GM18909 (cell line): ENCODE measurements around the gene CACNA1E.

ENCODE experiments used
- ATAC-seq: cut with Tn5 transposase; IDR thresholded peaks from one replicate; pipeline ENCODE4 v1.9.1; 2021; ENCODE audit warnings: mild to moderate bottlenecking; ENCODE audit not compliant: unreplicated experiment, poor library complexity

The CACNA1E gene

DNA sequence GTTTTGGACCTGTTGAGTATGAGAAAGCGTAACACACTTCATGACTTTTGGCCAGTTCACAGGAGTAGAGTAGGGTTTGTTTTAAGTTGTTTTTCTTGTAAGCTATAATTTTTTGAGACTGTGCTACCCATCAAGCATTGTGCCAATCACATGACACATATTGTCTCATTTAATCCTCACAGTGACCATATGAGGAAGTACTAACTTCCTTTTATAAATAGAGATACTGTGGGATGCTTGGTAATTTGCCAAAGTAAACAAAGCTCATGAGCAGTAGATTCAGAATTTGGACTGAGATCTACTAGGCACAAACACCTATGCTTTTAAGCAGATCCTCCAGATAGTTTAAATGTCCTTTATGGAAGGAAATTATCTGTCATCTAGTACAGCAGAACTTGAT lies 178.3 kb downstream of the CACNA1E start:
- ATAC-seq: no peak

DNA sequence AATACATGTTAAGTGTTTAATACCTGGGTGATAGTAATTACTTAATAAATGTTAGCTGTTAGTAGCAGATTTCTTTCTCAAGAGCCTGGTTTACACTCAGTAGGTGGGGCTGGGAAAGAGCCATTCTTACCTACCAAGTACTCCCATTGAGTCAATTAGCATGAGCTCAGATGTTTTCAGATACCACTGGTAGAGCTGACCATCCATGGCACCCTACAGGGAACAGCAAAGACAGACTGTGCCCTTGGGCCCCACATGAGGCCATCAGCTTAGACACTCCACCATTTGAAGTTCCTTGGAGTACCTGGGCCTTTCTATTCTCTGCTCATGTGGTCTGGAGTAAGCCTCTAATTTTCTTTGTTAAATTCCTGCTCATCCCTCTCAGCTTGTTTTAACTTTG lies 179.3 kb downstream of the CACNA1E start:
- ATAC-seq: no peak

DNA sequence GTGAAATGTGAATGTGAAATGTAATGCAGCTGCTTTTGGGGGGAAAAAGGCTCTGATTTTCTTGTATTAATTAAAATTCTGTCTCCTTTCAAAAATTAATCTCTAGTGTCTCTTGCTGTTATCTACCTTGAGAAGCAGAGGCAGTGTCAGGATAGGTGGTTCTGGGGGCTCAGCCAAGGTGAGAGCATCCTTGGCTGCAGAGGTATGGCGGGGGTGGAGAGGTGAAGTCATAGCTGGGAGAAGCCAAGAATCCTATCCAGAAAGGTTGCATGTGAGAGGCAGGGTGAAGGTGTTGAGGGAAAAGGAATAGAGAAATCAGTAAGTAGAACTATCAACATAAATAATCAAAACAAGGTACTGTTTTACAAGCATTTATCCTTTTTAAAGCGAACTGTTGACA lies 181.2 kb downstream of the CACNA1E start:
- ATAC-seq: no peak

DNA sequence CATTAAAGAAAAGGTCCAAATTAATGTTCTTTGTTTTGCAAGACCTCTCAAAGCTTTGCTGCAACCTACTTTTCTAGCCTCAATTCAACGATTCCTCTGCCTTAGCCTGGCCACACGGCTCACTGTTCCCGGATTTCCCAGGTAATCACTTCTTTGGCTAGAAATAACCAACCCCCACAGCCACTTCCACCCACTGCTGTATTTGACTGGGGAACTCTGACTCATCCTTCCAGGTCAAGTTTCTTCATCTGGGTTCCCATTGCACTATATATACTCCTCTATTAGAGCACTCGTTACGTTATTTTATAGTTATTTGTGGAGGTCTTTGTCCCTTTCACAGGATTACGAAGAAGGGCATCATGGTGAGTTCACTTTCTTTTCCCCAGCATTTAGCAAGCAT lies 185.9 kb downstream of the CACNA1E start:
- ATAC-seq: no peak

DNA sequence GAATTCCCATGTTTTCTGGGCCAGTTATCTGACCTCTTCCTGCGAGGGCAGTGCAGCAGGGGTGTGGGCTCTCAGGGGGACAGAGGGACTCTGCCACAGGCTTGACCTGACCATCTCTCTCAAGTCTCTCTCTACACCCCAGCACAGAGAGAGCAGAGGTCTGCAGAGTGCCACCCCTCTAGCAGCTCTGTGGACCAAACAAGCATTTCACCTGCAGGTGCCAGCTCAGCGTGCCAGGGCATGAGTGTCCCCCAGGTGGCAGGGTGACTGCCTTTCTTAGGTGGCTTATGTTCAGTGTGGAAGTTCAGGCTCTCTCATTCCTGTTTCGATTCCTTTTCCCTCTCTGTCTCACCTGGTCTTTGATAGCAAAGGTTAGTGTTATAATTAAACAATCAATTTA lies 191.3 kb downstream of the CACNA1E start:
- no peak for ATAC-seq

DNA sequence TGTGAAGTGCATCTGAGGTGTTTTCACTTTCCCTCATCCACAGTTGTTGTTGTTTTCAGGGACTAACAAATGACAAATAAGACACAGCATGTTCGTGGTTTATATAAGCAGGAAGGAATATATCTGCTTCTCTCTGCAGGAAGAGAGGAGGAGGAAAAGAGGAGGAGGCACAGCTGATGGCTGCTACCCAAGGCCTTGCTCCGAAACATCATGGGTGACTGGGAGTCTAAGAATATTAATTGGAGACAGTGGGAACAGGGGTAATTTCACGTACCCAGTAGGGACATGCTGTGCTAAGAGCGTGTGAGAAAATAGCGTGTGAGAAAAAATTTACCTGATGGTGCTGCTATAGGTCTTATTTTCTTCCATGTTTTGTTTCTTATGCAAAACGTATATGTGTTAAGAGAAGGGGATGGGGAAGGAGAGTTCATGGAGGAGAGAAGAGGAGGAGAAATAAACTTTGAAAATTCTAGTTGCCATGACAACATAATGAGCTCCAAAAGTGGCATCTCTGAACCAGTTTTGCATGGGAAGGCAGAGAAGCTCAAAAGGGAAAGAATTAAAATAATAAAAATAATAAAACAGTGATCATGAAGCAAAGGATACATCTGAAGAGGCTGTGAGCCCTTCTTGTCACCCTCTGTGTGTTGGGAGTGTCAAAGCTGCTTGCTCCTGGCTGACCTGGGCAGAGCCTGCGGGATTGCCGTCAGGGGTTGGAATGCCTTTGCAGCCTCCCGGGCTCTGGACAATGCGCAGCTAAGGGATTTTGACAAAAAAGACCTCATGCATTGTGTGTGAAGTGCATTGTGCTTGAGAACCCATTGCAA lies 192.0 kb downstream of the CACNA1E start:
- no peak for ATAC-seq

DNA sequence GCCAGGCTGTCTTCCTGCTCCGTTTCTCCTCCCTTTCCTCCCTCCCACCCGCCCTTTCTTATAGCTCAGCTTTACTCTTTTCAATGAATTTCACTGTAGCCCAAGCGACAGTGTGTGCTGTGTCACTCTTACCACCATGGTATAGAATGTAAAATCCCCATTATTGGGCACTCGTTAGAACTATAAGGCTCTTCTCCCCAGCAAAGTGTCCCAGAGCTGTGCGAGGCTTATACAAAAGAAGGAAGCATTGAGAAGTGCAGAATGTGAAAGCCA lies 192.5 kb downstream of the CACNA1E start:
- no peak for ATAC-seq

DNA sequence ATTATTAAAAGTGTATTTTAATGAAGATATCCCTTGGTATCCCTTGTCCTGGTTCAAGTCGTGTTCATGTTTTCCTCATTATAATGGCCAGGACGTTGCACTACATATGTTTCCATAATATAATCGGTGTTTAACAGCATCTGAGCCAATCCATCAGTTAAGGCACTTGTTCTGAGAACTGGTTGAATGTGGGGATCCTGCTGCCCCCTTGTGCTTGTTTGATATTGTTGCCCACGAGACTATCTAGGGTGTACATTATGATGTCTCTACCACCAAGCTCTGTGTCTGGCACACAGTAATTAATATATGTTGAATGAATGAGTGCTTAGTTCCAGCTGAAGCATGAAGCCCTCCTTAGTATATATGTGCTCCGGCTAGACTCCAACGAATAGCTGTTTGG lies 193.0 kb downstream of the CACNA1E start:
- peak; percentile 59 for ATAC-seq

DNA sequence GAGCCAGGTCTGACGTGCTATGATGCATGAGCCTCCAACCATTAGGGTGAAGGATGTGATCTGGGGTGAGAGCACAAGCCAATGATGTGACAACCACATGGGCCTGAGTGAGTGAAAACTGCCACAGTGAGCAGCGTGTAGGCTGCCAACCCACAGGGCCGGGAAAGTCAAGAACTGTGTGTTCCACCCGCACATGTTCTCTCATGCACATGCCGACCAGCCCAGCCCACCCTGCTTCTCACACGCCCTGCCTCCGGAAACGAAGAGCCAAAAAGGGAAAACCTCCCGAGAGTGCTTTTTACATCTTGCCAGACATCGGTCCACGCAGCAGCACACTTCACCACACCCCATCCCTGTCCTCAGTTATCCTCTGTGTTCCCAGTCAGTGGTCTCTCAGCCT lies 197.0 kb downstream of the CACNA1E start:
- no peak for ATAC-seq

DNA sequence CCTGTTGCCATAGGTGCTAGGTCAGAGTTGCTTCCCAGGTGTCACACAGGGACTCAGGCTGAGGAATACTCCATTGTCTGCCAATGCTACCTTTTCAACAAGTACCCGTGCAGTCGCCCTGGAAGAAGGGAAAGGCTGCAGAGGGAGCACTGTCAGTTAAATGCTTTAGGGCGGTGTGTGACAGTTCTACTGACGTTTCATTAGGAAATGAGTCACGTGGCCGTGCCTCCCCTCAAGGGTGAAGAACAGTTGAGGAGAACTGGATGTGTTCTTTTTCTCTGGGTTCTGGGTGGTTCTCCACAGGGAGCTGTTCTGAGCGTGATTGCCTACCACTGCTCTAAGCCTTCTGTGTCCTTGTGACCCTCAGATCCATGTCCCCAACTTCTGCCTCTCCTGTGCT lies 197.6 kb downstream of the CACNA1E start:
- ATAC-seq: no peak

DNA sequence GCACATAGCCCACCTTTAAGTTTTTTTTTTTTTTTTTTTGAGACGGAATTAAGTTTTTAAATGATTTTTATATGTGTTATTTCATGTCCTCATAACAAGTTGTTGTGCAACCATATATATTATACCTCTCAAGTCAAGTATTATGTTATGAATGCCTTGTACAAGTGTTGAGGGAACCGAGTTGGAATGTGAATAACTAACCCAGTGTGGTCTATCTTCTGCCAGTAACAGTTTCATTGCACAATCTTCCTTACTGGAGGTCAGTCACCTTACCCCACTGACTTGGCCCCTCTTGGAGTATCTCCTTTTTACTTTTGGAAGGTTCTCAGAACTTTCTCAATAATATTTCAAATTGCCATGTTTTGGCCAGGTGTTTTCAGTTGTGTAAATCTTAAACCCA lies 201.9 kb downstream of the CACNA1E start:
- ATAC-seq: no peak

DNA sequence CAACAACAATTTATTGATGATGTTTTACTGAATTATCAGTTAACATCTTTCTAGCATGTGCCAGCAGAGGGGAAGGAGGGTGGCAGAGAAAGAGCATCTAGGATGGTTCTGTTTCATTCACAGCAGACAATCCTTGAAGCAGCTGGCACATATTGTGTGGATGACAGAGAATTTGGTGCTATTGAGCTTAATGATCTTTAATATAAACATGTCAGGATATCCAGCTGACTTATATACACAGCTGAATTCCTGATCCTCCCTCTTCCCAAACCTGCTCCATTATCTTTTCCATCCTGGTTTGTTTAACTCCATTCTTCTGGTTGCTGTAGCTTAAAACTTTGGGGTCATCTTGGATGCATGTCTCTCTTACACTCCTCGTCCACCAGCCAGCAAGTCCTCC lies 218.6 kb downstream of the CACNA1E start:
- ATAC-seq: no peak

DNA sequence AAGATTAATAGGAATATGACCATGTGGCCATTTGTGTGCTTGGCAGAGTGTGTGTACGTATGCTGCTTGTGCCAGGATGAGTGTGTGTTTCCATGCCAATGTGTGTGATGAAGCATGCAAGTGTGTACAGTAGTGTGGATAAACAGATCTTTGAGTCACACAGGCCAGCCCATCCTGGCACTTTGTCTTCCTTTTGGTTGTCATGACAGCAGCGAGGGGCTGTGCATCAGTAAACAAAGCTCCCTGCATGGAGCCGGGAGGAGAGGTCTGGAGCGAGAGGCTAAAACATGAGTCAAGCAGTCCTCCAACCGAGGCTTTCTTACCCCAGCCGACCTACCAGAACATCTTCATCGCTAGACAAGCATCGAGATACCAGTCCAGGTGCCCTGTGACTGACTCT lies 221.2 kb downstream of the CACNA1E start:
- ATAC-seq: no peak

DNA sequence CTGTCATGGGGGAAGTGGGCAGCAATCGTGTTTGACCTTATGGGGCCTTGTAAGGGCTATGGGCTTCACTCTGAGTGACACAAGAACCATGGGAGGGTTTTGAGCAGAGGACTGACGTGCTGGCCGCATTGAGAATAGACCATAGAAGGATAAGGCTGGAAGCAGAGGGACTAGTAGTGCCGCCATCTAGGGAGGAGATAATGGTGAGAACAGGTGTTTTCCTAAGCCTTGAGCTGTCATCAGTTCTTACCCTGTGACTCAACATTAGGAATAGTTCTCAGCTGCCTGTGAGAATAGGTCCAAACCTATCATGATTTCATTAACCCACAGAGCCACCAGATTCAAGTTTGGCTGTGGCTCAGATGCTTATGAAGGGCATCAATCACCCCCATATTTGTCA lies 228.5 kb downstream of the CACNA1E start:
- no peak for ATAC-seq

DNA sequence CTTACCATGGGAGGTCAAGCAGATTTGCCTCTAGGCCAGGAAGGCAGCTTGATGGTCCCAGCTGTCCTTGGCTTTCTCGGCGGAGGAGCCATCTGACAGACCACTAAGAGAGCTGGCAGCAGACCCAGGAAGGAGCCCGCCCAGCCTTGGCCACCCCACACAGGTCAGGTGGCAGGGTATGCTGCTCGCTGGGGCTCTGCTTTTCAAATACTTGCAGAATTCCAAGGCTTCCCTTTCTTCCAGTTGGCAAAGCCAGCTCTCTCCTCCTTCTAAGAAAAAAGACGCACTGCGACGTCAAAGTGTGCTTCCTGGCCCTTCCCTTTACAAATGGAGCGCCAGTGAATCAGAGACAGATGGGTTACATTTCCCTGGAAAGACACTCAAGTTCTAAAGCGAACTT lies 229.4 kb downstream of the CACNA1E start:
- no peak for ATAC-seq

DNA sequence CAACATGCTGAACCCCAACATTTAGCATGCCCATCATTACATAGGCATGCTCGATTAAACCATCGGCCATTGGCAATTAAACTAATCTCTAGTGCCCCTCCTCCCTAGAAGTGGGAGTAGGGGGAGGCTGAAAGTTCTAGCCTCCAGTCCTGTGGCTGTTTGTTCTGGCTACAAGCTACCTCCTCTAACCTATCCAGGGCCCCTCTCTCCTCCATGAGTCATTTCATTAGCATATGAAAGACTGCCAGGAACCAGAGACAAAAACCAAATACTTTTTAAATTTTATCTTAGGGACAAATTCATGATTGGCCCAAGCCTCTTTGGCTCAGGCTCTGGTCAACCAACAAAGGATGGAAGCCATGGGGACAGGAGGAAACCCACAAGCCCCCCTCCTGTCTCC lies 231.1 kb downstream of the CACNA1E start:
- no peak for ATAC-seq

DNA sequence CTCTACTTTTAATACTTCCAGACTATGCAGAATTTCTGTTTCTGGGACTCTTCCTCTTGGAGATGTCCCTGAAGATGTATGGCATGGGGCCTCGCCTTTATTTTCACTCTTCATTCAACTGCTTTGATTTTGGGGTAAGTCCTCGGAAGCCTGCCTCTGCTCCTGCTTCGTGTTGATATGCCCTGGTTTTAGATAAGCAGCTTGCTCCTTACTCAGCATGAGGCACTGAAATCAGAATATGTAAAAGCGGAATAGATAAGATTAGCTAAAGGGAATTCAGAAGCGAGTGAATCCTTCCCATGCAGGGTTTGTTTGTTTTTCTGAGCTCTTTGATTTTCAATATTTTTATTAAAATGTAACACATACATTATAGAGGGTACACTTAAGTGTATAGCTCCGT lies 234.7 kb downstream of the CACNA1E start:
- no peak for ATAC-seq

DNA sequence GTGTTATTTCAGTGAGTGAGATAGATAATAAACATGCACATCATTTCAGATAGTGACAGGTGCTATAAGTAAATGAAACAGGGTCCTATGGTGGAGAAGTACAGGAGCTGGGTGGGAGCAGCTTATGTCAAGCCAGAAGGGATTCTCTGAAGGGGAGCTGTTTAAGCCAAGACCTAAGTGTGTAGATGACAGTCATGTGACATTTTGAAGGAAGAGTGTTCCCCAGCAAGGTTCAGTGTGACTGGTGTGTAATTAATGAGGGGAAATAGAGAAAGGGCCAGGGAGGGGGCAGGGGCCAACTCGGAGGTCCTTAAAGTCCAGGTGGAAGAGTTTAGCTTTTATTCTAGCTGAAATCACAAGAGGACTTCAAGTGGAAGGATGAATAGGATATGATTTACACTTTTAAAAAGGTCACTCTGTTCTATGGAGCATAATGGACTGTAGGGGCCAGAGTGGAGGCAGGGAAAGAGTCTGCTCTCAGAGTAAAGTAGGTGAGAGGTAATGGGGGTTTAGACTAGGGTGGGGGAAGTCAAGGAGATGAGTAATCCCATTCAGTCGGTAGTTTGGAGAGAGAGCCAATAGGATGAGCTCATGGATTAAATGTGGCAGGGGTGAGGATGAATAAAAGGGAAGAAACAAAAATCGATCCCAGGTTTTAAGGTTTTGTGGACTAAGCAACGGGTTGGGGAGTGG lies 243.1 kb downstream of the CACNA1E start:
- ATAC-seq: no peak

DNA sequence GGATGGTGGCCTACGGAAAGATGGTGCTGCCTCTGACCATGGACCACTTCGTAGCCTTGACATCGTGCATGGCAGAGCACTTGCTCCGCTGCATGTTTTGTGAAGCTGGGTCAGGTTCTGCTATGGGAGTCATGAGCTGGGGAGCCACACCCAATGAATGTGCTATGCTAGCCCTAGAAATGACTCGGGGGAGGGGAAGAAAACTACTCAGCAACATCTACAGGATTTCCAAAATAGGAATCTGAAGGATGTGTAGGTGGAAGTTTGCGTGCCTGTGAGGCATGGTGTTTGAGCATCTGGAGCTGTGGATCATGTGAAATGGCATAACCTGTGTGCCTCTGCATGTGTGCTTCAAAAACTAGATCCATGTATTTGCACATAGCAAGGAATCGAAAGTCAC lies 247.3 kb downstream of the CACNA1E start:
- ATAC-seq: no peak

DNA sequence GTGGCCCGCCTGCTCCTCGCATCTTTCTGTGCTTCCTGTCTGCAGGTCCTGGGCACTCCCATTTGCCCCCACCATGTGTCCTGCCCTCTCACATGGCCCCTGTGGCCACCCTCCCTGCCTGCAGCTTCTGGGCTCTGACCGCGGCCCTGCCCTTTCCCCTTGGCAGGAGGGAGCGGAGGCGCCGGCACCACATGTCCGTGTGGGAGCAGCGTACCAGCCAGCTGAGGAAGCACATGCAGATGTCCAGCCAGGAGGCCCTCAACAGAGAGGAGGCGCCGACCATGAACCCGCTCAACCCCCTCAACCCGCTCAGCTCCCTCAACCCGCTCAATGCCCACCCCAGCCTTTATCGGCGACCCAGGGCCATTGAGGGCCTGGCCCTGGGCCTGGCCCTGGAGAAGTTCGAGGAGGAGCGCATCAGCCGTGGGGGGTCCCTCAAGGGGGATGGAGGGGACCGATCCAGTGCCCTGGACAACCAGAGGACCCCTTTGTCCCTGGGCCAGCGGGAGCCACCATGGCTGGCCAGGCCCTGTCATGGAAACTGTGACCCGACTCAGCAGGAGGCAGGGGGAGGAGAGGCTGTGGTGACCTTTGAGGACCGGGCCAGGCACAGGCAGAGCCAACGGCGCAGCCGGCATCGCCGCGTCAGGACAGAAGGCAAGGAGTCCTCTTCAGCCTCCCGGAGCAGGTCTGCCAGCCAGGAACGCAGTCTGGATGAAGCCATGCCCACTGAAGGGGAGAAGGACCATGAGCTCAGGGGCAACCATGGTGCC lies 249.1 kb downstream of the CACNA1E start:
- ATAC-seq: no peak

DNA sequence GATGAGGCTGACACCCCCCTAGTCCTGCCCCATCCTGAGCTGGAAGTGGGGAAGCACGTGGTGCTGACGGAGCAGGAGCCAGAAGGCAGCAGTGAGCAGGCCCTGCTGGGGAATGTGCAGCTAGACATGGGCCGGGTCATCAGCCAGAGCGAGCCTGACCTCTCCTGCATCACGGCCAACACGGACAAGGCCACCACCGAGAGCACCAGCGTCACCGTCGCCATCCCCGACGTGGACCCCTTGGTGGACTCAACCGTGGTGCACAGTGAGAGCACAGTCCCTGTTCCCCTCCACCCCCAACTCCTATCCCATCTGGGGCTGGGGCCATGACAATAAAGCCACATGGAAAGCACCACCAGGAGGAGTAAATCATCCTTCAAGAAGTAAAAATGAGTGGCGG lies 250.2 kb downstream of the CACNA1E start:
- no peak for ATAC-seq

DNA sequence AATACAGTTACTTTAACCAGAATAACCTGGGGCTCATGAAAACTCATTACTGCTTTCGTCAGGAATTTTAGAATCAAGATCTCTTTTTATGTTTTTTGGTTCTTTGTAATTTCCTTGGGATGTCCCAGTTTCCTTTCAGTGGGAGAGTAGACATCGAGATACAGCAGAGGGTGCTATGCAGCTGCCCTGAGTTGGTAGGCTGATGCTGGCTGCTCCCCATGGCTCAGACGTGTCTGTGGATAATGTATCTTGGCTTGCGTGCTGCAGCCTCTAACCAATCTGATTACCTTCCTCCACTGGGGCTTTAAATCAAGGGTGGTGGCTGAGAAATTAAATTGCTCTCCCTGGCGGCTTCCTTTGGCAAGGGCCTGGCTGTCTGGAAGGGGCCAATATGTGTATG lies 253.7 kb downstream of the CACNA1E start:
- no peak for ATAC-seq
